Naive B cell (primary cell): ENCODE results near the gene RNF182. TPM values are rescaled to one million over a fixed set of nuclear protein-coding genes. Genes with fewer than 3 reads are reported as not detected.
A peak's percentile ranks its signal among the peaks of the same experiment; 100 is the strongest.

Experiments
- ATAC-seq, 2 donors: fragments of 150-1000 bp; cut with Tn5 transposase; 2 replicates each; pipeline ENCODE4 v1.10.0; 2021; ENCODE audit warnings: low read depth in 2 of 2, mild to moderate bottlenecking in 2 of 2, moderate library complexity in 2 of 2
- DNase-seq: peaks from one replicate; pipeline ENCODE4 v3.0.0; 2022
- H3K27ac Mint-ChIP-seq, 6 donors: one replicate each; pipeline ENCODE4 v1.8.0; 2020 to 2022; ENCODE audit warnings: mild to moderate bottlenecking in 6 of 6, mixed read lengths in 6 of 6, moderate library complexity in 5 of 6, inconsistent platforms in 2 of 6
- H3K27me3 Mint-ChIP-seq, 3 donors: one replicate each; pipeline ENCODE4 v1.8.0; 2021 to 2022; ENCODE audit warnings: mixed read lengths in 3 of 3, mild to moderate bottlenecking in 1 of 3
- H3K36me3 Mint-ChIP-seq, 2 donors: one replicate each; pipeline ENCODE4 v1.8.0; 2020 to 2022; ENCODE audit warnings: mixed read lengths in 2 of 2, inconsistent platforms in 1 of 2, mild to moderate bottlenecking in 1 of 2
- H3K4me1 Mint-ChIP-seq, 3 donors: one replicate each; pipeline ENCODE4 v1.8.0; 2020 to 2022; ENCODE audit warnings: mixed read lengths in 3 of 3, inconsistent platforms in 1 of 3, mild to moderate bottlenecking in 1 of 3, moderate library complexity in 1 of 3
- H3K4me3 Mint-ChIP-seq, 8 donors: one replicate each; pipeline ENCODE4 v1.8.0; 2020 to 2022; ENCODE audit warnings: mild to moderate bottlenecking in 8 of 8, mixed read lengths in 8 of 8, moderate library complexity in 8 of 8, inconsistent platforms in 2 of 8
- H3K9me3 Mint-ChIP-seq, 7 donors: one replicate each; pipeline ENCODE4 v1.8.0; 2020 to 2022; ENCODE audit warnings: mixed read lengths in 7 of 7, mild to moderate bottlenecking in 5 of 7, inconsistent platforms in 2 of 7, moderate library complexity in 1 of 7
- polyA plus RNA-seq, 6 donors: library from polyadenylated mRNA; unstranded; fragments of 300-500 nt; fragmentation: Illumina TruSeq; gene quantifications; one replicate each; pipeline ENCODE4 v1.2.3, GENCODE V29; 2021; ENCODE audit warnings: low read depth in 6 of 6

Gene RNF182
- polyA plus RNA-seq, 6 donors from 2014 or later: not detected

DNA sequence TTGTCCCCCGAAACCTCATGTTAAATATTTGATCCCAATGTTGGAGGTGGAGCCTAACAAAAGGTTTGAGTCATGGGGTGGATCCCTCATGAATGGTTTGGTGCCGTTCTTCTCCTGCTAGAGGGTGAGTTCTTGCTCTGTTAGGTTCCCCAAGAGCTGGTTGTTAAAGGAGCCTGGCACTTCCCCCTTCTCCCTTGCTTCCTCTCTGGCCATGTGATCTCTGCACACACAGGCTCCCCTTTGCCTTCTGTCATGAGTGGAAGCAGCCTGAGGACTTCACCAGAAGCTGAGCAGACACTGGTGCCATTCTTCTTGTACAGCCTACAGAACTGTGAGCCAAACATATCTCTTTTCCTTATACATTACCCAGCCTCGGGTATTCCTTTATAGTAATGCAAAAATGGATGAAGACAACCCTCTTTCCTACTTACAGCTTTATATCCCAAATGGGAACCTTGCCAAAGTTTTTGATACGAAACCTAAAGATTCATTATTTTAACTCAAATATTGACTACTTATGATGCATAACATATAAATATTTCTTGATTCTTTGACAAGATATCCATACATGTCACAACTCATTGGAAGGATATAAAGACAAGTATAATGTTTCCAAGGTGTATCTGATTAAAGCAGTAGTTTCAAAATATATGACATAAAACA lies 61.0 kb downstream of the RNF182 start:
- Mint-ChIP-seq H3K4me3 (no peak overlapping the region), H3K4me1 (no peaks in the 10 kb centered on the region), H3K36me3 (no peaks in the 10 kb centered on the region), H3K27me3 (peaks cover 24 to 64% (median 46%) of the 10 kb centered on the region in 3 donors), H3K9me3 (no peaks in the 10 kb centered on the region), H3K27ac (peak overlapping the region in 1 of 6 donors; percentile 26)
- ATAC-seq: no peak
- DNase-seq: no peak

DNA sequence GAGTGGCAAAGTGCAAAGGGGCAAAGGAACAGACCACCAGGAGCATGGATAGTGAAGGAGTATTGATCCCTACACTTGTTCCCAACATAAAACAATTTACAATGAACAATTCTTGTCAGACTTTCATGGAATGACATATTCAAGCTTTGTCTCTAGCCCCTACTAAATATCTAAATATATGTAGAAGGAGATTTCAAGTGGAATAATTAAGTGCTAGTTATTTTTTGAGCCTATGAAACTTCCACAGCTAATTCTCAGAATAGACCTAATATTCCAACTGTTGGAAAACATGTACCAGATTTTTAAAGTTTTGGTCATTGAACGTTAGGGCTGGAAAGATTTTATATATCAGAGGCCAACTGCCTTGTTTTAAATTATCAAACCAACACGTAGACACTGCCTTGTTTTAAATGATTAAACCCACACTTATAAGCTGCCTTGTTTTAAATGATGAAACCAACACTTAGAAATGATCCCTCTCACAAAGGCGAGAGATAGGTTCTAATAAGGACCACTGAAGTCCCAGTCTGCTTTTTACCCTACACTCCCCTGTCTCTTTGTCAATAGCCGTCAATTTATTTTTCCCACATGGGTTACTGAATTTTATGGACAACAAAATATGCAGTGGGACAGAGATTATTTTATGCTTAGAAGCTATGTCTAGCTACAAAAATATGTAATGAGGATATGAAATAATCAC lies 62.1 kb downstream of the RNF182 start:
- Mint-ChIP-seq H3K4me3 (no peak overlapping the region), H3K27ac (no peak overlapping the region), H3K4me1 (no peaks in the 10 kb centered on the region), H3K36me3 (no peaks in the 10 kb centered on the region), H3K9me3 (no peaks in the 10 kb centered on the region), H3K27me3 (peaks cover 24 to 62% (median 45%) of the 10 kb centered on the region in 3 donors)
- DNase-seq: no peak
- no peak for ATAC-seq

DNA sequence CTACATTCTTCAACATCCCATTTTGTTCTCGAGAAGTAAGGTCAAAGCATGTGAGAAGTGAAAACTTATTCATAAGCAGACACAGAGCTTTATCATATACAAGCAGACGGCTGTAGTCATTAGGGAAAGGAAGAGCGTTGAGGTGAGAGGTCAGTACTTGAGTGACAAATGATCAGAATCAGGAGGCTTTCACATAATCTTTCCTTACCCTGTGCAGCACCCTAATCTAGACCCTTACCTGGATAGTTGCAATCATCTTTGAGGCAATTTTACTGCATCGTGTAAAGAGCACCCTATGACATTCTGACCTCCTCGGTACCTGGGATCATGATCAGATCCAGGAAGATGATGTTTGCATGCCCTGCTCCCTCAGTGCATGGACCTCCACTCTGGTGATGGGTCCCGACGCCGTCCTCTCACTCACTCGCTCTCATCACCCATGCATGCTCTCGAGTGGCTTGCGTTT lies 62.7 kb downstream of the RNF182 start:
- H3K27me3 Mint-ChIP-seq: peaks cover 18 to 56% (median 39%) of the 10 kb centered on the region in 3 donors
- DNase-seq: no peak
- H3K36me3 Mint-ChIP-seq: no peaks in the 10 kb centered on the region

DNA sequence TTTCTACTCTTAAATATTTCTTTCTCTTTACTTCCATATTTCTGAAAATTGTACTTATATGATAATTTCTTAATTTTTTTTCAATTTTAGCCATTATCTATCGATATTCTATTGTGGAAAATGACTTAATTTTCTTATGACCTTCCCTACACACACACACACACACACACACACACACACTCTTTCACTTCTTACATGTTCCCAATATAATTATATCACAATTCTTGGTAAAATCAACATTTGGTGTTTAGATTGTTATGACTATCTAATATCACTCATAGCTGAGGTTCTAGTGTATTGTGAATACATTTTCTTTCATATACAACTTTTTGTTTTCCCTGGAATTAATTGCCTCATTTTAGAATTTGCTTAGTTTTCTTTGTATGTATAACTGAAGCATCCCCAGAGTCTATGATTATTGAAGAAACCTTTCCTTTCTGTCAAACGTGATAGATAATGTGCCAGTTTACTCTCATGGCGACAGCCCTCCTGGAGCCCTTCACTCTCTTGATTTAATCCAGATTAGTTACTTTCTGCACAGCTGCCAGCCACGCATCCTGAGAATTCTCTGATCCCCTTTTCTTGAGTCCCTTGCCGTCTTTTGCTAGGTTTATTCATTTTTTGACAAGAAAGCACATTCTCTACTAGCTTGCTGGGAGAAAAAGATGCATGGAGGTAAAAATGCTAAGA lies 63.4 kb downstream of the RNF182 start:
- Mint-ChIP-seq H3K9me3 (no peaks in the 10 kb centered on the region), H3K27me3 (peaks cover 14 to 56% (median 36%) of the 10 kb centered on the region in 3 donors), H3K4me3 (no peak overlapping the region), H3K36me3 (no peaks in the 10 kb centered on the region), H3K4me1 (no peaks in the 10 kb centered on the region), H3K27ac (no peak overlapping the region)
- ATAC-seq: no peak
- no peak for DNase-seq

More for the DNA sequence above, 62.7 kb downstream of the RNF182 start:
- no peak for ATAC-seq
- Mint-ChIP-seq H3K27ac (no peak overlapping the region), H3K4me1 (no peaks in the 10 kb centered on the region), H3K9me3 (no peaks in the 10 kb centered on the region), H3K4me3 (no peak overlapping the region)

DNA sequence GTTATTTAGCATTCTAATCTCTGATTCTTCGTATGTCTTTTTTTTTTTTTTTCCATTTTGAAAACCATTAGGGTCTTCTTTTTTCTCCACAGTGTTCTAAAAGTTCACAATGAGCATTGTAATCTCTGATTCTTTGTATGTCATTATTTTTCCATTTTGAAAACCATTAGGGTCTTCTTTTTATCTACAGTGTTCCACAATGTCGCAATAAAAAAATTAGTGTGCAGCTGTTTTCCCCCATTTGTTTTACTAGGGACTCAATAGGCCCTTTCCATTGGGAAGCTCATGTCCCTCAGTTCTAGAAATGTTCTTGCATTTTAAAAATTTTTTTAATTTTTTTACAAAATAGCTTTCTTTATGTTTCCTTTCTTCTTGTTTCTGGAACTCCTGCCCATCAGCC lies 64.2 kb downstream of the RNF182 start:
- Mint-ChIP-seq H3K4me1 (no peaks in the 10 kb centered on the region), H3K27ac (no peak overlapping the region), H3K36me3 (no peaks in the 10 kb centered on the region), H3K27me3 (peaks cover 7 to 56% (median 37%) of the 10 kb centered on the region in 3 donors), H3K9me3 (no peaks in the 10 kb centered on the region), H3K4me3 (no peak overlapping the region)
- DNase-seq (no peak), ATAC-seq (no peak)

DNA sequence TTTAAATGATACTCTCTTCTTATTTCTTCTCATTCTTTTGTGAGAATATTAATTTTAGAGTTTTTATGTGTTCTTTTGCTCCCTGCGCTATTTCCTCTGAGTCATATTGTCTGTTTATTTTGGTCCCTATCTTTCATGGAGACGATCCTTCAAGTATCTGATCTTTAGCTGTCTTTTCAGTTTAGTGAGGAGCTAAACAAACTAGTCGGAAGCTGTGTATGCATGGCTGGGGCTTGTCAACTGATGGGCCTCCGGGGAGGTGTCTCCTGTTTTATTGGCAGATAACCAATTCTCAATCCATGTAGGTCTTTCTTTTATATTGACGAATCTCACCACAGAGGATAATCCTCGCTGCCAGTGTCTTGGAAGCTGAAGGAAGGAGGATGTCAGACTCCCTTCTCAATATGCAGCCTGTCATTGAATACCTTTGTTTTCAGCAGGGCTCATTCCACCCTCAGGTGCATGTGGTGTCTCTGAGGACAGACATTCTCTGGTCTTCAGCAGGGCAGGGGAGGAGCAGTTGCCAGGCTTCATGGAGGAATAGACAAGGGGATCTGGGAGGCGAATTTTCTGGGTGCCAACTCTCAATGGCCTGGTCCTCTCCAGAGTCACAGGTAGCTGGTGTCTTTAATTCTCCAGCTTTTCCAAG lies 64.9 kb downstream of the RNF182 start:
- peaks cover 5 to 50% (median 35%) of the 10 kb centered on the region in 3 donors for H3K27me3 Mint-ChIP-seq
- no peaks in the 10 kb centered on the region for H3K36me3 Mint-ChIP-seq
- H3K27ac Mint-ChIP-seq: peak overlapping the region in 1 of 6 donors; percentile 21
- DNase-seq: no peak
- ATAC-seq: no peak
- H3K9me3 Mint-ChIP-seq: no peaks in the 10 kb centered on the region
- no peaks in the 10 kb centered on the region for H3K4me1 Mint-ChIP-seq
- no peak overlapping the region for H3K4me3 Mint-ChIP-seq

DNA sequence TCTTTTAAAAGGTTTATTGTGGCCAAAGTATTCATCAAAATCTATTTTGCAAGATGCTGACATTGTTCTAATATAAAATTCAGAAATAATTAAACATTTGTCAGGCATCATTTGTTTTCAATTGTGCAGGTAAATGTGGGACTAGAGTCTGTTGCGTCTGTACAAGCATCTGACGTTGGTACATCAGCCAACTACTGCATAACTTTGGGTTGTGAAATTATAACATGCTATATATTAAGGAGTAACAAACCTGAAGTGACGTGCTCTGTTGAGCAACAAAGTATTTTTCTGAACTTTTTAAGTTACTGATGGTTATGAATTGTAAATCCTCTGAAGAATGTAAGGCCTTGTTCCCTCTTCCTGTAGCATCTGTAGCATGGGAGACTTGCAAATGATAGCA lies 66.0 kb downstream of the RNF182 start:
- DNase-seq: no peak
- no peaks in the 10 kb centered on the region for H3K36me3 Mint-ChIP-seq
- no peak overlapping the region for H3K4me3 Mint-ChIP-seq
- ATAC-seq: no peak
- no peaks in the 10 kb centered on the region for H3K9me3 Mint-ChIP-seq
- no peaks in the 10 kb centered on the region for H3K4me1 Mint-ChIP-seq
- H3K27ac Mint-ChIP-seq: no peak overlapping the region
- peaks cover 2 to 43% (median 32%) of the 10 kb centered on the region in 3 donors for H3K27me3 Mint-ChIP-seq

DNA sequence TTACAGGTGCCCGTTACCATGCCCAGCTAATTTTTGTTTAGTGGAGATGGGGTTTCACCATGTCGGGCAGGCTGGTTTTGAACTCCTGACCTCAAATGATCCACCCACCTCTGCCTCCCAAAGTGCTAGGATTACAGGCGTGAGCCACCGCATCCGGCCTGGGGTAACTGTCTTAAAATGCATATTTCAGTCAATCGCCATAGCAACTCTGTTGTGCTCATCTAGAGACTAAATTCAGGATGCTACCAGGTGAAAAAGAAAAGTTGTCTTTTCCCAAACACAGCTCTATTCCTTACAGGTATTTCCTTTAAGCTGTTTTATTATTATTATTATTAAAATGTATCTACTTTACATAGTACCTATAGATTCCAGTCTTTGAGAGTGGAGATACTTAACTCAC lies 66.6 kb downstream of the RNF182 start:
- DNase-seq (no peak), ATAC-seq (no peak)
- Mint-ChIP-seq H3K4me3 (no peak overlapping the region), H3K27ac (no peak overlapping the region), H3K36me3 (no peaks in the 10 kb centered on the region), H3K27me3 (peaks cover 0 to 39% (median 33%) of the 10 kb centered on the region in 3 donors), H3K4me1 (no peaks in the 10 kb centered on the region), H3K9me3 (no peaks in the 10 kb centered on the region)

DNA sequence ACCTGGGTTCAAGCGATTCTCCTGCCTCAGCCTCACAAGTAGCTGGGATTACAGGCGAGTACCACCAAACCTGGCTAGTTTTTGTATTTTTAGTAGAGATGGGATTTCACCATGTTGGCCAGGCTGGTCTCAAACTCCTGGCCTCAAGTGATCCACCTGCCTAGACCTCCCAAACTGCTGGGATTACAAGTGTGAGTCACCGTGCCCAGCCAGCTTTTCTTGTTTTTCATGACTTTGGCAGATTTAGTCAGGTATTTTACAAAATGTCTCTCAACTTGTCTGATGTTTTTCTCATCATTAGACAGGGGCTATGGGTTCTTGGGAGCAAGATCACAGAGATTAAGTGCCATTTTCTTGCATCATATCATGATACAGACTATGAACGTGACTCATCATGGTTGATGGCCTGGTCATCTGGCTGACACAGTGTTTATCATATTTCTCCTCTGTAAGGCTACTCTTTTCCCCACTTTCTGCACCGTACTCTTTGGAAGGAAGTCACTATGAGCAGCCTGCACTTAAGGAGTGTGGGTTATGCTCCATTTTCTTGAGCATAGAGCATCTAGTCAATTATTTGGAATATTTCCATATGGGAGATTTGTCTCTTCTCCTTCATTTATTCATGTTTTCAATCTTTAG lies 67.8 kb downstream of the RNF182 start:
- H3K4me1 Mint-ChIP-seq: no peaks in the 10 kb centered on the region
- no peaks in the 10 kb centered on the region for H3K9me3 Mint-ChIP-seq
- ATAC-seq (no peak), DNase-seq (no peak)
- no peaks in the 10 kb centered on the region for H3K36me3 Mint-ChIP-seq
- H3K27me3 Mint-ChIP-seq: peaks cover 0 to 41% (median 34%) of the 10 kb centered on the region in 3 donors
- no peak overlapping the region for H3K4me3 Mint-ChIP-seq
- H3K27ac Mint-ChIP-seq: no peak overlapping the region

DNA sequence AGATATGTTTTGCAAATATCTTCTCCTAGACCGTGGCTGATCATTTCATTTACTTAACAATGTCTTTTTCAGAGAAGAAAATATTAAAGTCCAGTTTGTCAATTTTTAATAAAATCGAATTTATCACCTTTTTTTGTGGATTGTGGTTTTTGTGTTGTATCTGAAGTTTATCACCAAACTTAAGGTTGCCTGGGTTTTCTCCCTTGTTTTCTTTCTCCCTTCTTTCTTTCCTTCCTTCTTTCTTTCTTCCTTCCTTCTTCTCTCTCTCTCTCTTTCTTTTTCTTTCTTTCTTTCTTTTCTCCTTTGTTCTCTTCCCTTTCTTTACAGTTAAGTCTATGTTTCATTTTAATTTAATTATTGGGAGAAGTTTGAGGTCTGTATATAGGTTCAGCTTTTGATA lies 68.7 kb downstream of the RNF182 start:
- DNase-seq (no peak), ATAC-seq (no peak)
- Mint-ChIP-seq H3K27me3 (peaks cover 0 to 33% (median 30%) of the 10 kb centered on the region in 3 donors), H3K36me3 (no peaks in the 10 kb centered on the region), H3K4me3 (no peak overlapping the region), H3K9me3 (no peaks in the 10 kb centered on the region), H3K4me1 (no peaks in the 10 kb centered on the region), H3K27ac (no peak overlapping the region)

DNA sequence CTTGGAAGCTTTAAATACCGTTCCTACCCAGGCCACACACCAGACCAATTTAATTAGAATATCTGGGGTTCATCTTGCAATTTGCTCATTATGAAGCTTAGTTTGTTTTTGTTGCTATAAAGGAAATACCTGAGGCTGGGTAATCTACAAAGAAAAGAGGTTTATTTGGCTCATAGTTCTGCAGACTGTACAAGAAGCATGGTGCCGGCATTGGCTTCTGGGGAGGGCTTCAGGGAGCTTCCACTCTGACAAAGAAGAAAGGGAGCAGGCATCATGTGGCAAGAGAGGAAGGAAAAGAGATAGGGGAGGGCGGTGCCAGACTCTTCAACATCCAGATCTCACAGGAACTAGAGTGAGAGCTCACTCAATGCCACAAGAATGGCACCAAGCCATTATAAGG lies 73.6 kb downstream of the RNF182 start:
- H3K4me3 Mint-ChIP-seq: no peak overlapping the region
- ATAC-seq (no peak), DNase-seq (no peak)
- no peaks in the 10 kb centered on the region for H3K4me1 Mint-ChIP-seq
- H3K27ac Mint-ChIP-seq: no peak overlapping the region
- H3K27me3 Mint-ChIP-seq: peaks cover 0 to 18% (median 13%) of the 10 kb centered on the region in 3 donors
- peaks cover 0 to 3% (median 0%) of the 10 kb centered on the region in 7 donors for H3K9me3 Mint-ChIP-seq
- no peaks in the 10 kb centered on the region for H3K36me3 Mint-ChIP-seq

DNA sequence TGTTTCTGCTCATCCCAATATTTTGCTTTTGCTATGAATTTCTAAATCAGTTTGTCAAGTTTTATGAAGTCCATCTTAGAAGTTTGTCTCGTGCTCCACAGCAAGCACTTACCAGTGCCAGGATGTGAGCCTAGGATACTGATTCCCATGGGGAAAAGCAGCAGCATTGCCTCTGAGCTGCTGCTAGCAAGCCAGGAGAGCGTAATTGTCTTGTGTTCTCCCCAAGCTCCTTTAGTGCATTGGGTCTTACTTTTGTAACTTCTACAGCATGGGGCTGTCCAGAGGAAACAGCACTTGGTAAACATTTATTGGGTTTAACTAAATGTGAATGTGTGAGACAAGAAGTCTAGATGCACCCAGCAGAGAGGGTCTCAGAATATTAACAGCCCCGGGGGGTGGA lies 76.1 kb downstream of the RNF182 start:
- no peak overlapping the region for H3K27ac Mint-ChIP-seq
- peaks cover 16 to 20% (median 17%) of the 10 kb centered on the region in 3 donors for H3K27me3 Mint-ChIP-seq
- DNase-seq (no peak), ATAC-seq (no peak)
- peaks cover 0 to 3% (median 0%) of the 10 kb centered on the region in 7 donors for H3K9me3 Mint-ChIP-seq
- no peaks in the 10 kb centered on the region for H3K36me3 Mint-ChIP-seq
- no peak overlapping the region for H3K4me3 Mint-ChIP-seq
- no peaks in the 10 kb centered on the region for H3K4me1 Mint-ChIP-seq
